AG09319 (cell line): ENCODE results near the gene VWCE.
A peak's percentile ranks its signal among the peaks of the same experiment; 100 is the strongest.
"Not testable (repeated sequence)": the region's sequence is repeated elsewhere in the genome, so short reads cannot be mapped to it uniquely, and the experiment has no call there.

ENCODE experiments used
- DNase-seq: peaks from one replicate; pipeline ENCODE4 v3.0.0-alpha.2; 2010; ENCODE audit warnings: low read depth; ENCODE audit errors: extremely low read depth
- TF ChIP-seq, protein P1 (sequence below): IDR thresholded peaks from 2 replicates; pipeline ENCODE4 v1.5.1; 2011; ENCODE audit warnings: low read depth, mild to moderate bottlenecking, inconsistent platforms, low read length, moderate library complexity

VWCE gene

GRCh38 chr11:61265357-61265756, 29.8 kb downstream of the VWCE start:
- TF ChIP-seq, protein P1, sequence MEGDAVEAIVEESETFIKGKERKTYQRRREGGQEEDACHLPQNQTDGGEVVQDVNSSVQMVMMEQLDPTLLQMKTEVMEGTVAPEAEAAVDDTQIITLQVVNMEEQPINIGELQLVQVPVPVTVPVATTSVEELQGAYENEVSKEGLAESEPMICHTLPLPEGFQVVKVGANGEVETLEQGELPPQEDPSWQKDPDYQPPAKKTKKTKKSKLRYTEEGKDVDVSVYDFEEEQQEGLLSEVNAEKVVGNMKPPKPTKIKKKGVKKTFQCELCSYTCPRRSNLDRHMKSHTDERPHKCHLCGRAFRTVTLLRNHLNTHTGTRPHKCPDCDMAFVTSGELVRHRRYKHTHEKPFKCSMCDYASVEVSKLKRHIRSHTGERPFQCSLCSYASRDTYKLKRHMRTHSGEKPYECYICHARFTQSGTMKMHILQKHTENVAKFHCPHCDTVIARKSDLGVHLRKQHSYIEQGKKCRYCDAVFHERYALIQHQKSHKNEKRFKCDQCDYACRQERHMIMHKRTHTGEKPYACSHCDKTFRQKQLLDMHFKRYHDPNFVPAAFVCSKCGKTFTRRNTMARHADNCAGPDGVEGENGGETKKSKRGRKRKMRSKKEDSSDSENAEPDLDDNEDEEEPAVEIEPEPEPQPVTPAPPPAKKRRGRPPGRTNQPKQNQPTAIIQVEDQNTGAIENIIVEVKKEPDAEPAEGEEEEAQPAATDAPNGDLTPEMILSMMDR, result no peak

GRCh38 chr11:61264795-61265194, 30.3 kb downstream of the VWCE start:
- DNase-seq, result no peak
- TF ChIP-seq, protein P1, result no peak

More at GRCh38 chr11:61265357-61265756, 29.8 kb downstream of the VWCE start:
- DNase-seq, result no peak

- TF ChIP-seq, protein P1, result no peak
- no peak for DNase-seq
Observed at GRCh38 chr11:61264371-61264770, 30.7 kb downstream of the VWCE start.

- DNase-seq, result no peak
- TF ChIP-seq, protein P1, result no peak
Observed at GRCh38 chr11:61259363-61259762, 35.8 kb downstream of the VWCE start.

GRCh38 chr11:61258546-61258945, 36.6 kb downstream of the VWCE start:
- TF ChIP-seq, protein P1, result no peak
- DNase-seq, result no peak

- TF ChIP-seq, protein P1, result no peak
- DNase-seq, result no peak
Observed at GRCh38 chr11:61256710-61257482, 38.2 kb downstream of the VWCE start.

DNA sequence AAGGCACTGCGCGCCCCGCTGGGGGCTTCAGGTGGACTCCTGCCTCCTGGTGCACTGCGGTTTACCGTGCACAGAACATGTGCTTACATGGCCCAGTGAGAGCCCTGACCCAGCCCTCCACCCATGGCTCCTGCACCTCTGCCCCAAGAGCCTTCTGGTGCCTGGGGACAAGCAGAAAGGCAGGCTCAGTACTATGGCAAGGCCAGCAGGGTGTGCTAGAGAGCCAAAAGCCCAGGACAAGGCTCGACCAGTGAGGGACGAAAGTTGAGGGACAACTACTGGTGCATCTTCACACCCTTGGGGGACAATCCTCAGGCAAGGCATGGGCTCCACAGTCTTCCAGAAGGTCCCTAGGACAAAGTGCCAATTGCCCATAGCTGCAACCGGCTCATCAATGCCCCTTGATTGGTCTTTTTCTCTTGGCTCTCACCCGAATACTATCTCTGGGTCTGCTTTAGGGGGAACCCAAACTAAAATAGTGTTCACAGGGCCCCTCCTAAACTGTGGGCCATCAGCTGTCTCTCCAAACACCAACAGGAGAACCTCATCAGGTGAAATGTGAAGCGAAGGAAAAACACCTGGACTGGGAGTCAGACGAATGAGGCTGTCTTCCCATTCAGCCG, 40.6 kb downstream of the VWCE start:
- TF ChIP-seq, protein P1, result peak; percentile 94
- DNase-seq, result peak; percentile 15

DNA sequence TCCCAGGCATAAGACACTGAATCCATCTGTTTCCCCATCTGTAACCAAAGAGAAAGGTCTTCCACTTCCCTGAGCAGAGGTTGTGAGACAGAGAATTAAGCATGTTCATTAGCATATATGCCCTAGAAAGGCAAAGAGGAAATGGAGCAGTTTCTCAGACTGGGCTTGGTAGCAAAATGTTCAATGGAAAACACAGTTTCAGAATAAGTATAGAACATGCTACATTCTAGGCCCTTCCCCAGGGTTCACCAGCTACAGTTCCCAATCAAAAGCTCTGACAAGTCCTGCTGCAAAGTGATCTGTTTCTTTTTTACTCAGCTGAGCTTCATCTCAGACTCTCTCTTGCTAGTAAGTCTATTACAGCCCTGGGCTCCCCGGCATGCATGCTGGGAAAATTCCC, 42.8 kb downstream of the VWCE start:
- DNase-seq, result not testable (repeated sequence)

- not testable (repeated sequence) for DNase-seq
Observed at GRCh38 chr11:61250796-61251765, 44.0 kb downstream of the VWCE start.

DNA sequence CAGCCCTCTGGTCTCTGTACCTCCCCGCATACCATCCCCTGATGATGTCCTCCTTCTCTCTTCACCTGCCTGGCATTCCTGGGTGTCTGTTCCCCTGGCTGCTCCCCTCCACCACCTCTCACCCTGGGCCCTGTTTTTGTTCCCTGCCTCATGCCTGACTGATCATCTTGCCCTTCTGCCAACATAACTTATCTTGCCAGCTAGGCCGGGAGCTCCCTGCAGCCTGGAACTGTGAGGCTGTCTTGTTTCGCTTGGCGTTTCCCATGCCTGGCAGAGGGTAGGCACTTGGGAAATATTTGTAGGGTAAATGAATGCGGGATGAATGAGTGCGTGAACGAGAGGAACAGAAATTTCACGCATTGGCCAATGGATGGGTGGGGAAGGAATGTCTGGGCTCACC, 45.9 kb downstream of the VWCE start:
- DNase-seq, result not testable (repeated sequence)
